Naive thymus-derived CD8-positive, alpha-beta T cell (primary cell): Measurements from ENCODE around the gene GSTCD. TPM values are rescaled to one million over a fixed set of nuclear protein-coding genes. Genes with fewer than 3 reads are reported as not detected.
"Not testable (repeated sequence)": the region's sequence is repeated elsewhere in the genome, so short reads cannot be mapped to it uniquely, and the experiment has no call there.

Source experiments
- ATAC-seq, 2 donors: fragments of 150-1000 bp; cut with Tn5 transposase in 1 of 2; sonication (Bioruptor Pico), chemical (Tn5 transposase) in 1 of 2; 1 replicate in 1 of 2; 2 replicates in 1 of 2; pipeline ENCODE4 v1.10.0; 2021; ENCODE audit warnings: mild to moderate bottlenecking in 2 of 2, moderate library complexity in 2 of 2
- POLR2A ChIA-PET: fragments of 350-600 bp; sonication (Branson Sonifier 250); formaldehyde crosslinking; loops from one replicate; lab custom pipeline; 2021; ENCODE audit warnings: antibody characterized with exemption; lab: Charles Lee
- DNase-seq, 10 donors: peaks; one replicate each; pipeline versions ENCODE4 v3.0.0 to v3.0.0-alpha.2; 2020 to 2022
- H3K27ac Mint-ChIP-seq, 10 donors: one replicate each; pipeline ENCODE4 v1.8.0; 2020 to 2022; ENCODE audit warnings: mild to moderate bottlenecking in 10 of 10, mixed read lengths in 10 of 10, moderate library complexity in 4 of 10, inconsistent platforms in 1 of 10
- H3K27me3 Mint-ChIP-seq, 5 donors: one replicate each; pipeline ENCODE4 v1.8.0; 2021 to 2022; ENCODE audit warnings: mixed read lengths in 5 of 5
- H3K36me3 Mint-ChIP-seq, 3 donors: one replicate each; pipeline ENCODE4 v1.8.0; 2020 to 2022; ENCODE audit warnings: mixed read lengths in 3 of 3, mild to moderate bottlenecking in 2 of 3, inconsistent platforms in 1 of 3
- H3K4me1 Mint-ChIP-seq, 4 donors: one replicate each; pipeline ENCODE4 v1.8.0; 2021 to 2022; ENCODE audit warnings: mixed read lengths in 4 of 4
- H3K4me3 Mint-ChIP-seq, 10 donors: one replicate each; pipeline ENCODE4 v1.8.0; 2020 to 2022; ENCODE audit warnings: mild to moderate bottlenecking in 10 of 10, mixed read lengths in 10 of 10, moderate library complexity in 6 of 10, inconsistent platforms in 1 of 10
- H3K9me3 Mint-ChIP-seq, 9 donors: one replicate each; pipeline ENCODE4 v1.8.0; 2020 to 2022; ENCODE audit warnings: mixed read lengths in 9 of 9, mild to moderate bottlenecking in 3 of 9, inconsistent platforms in 1 of 9, moderate library complexity in 1 of 9
- polyA plus RNA-seq, 3 donors: library from polyadenylated mRNA; unstranded; fragments of 300-500 nt; fragmentation: Illumina TruSeq; gene quantifications; one replicate each; pipeline ENCODE4 v1.2.3, GENCODE V29; 2021
- total RNA-seq, 8 experiments: library from RNA in 2 of 8; stranded (reverse) in 2 of 8; gene quantifications; one replicate each; pipeline ENCODE4 v1.2.3 and lab custom pipeline; 2021 to 2026

Gene GSTCD
- total and polyA plus RNA-seq, 5 experiments from 2014 or later: 2.1 to 7.1 (median 4.3) TPM

- H3K27me3 Mint-ChIP-seq, POLR2A ChIA-PET, H3K4me1 Mint-ChIP-seq, ATAC-seq, H3K27ac Mint-ChIP-seq, DNase-seq, H3K4me3 Mint-ChIP-seq: not testable (repeated sequence)
- H3K36me3 Mint-ChIP-seq: peaks cover 29 to 51% (median 51%) of the 10 kb centered on the region in 3 donors
- peaks cover 0 to 31% (median 20%) of the 10 kb centered on the region in 9 donors for H3K9me3 Mint-ChIP-seq
Observed at GRCh38 chr4:105729895-105730294, 21.3 kb downstream of the GSTCD start.

- DNase-seq, POLR2A ChIA-PET, H3K4me1 Mint-ChIP-seq, H3K4me3 Mint-ChIP-seq, H3K27ac Mint-ChIP-seq, H3K27me3 Mint-ChIP-seq, ATAC-seq: not testable (repeated sequence)
- Mint-ChIP-seq H3K36me3 (peaks cover 45 to 80% (median 75%) of the 10 kb centered on the region in 3 donors), H3K9me3 (peaks cover 9 to 58% (median 44%) of the 10 kb centered on the region in 9 donors)
Observed at GRCh38 chr4:105735217-105735616, 26.6 kb downstream of the GSTCD start.

GRCh38 chr4:105741548-105741947, 33.0 kb downstream of the GSTCD start:
- no peak overlapping the region for H3K27ac Mint-ChIP-seq
- H3K36me3 Mint-ChIP-seq: peaks cover 26 to 56% (median 36%) of the 10 kb centered on the region in 3 donors
- POLR2A ChIA-PET: no interaction called here
- H3K9me3 Mint-ChIP-seq: peaks cover 5 to 24% (median 20%) of the 10 kb centered on the region in 9 donors
- H3K4me1 Mint-ChIP-seq: no peaks in the 10 kb centered on the region
- DNase-seq (no peak), ATAC-seq (no peak)
- H3K4me3 Mint-ChIP-seq: no peak overlapping the region
- H3K27me3 Mint-ChIP-seq: no peaks in the 10 kb centered on the region

GRCh38 chr4:105748222-105748621, 39.6 kb downstream of the GSTCD start:
- Mint-ChIP-seq H3K36me3 (peaks cover 0 to 17% (median 7%) of the 10 kb centered on the region in 3 donors), H3K9me3 (peaks cover 0 to 3% (median 0%) of the 10 kb centered on the region in 9 donors), H3K4me1 (no peaks in the 10 kb centered on the region), H3K27me3 (no peaks in the 10 kb centered on the region), H3K27ac (no peak overlapping the region), H3K4me3 (no peak overlapping the region)
- DNase-seq (no peak), ATAC-seq (no peak)
- POLR2A ChIA-PET: no interaction called here

GRCh38 chr4:105751718-105752299, 43.2 kb downstream of the GSTCD start:
- Mint-ChIP-seq H3K27me3 (no peaks in the 10 kb centered on the region), H3K9me3 (peaks cover 0 to 3% (median 0%) of the 10 kb centered on the region in 9 donors), H3K36me3 (peaks cover 0 to 7% (median 7%) of the 10 kb centered on the region in 3 donors), H3K4me1 (no peaks in the 10 kb centered on the region), H3K27ac (no peak overlapping the region), H3K4me3 (no peak overlapping the region)
- POLR2A ChIA-PET: no interaction called here
- ATAC-seq: no peak
- DNase-seq: no peak

- Mint-ChIP-seq H3K9me3 (peaks cover 0 to 3% (median 0%) of the 10 kb centered on the region in 9 donors), H3K27ac (no peak overlapping the region), H3K36me3 (peaks cover 0 to 7% (median 2%) of the 10 kb centered on the region in 3 donors), H3K4me3 (no peak overlapping the region), H3K4me1 (no peaks in the 10 kb centered on the region), H3K27me3 (no peaks in the 10 kb centered on the region)
- ATAC-seq (no peak), DNase-seq (no peak)
- POLR2A ChIA-PET: no interaction called here
Observed at GRCh38 chr4:105753361-105753760, 44.8 kb downstream of the GSTCD start.

GRCh38 chr4:105755375-105755774, 46.8 kb downstream of the GSTCD start:
- no peak for DNase-seq
- no peak overlapping the region for H3K4me3 Mint-ChIP-seq
- no peaks in the 10 kb centered on the region for H3K27me3 Mint-ChIP-seq
- ATAC-seq: no peak
- no peaks in the 10 kb centered on the region for H3K4me1 Mint-ChIP-seq
- H3K27ac Mint-ChIP-seq: no peak overlapping the region
- POLR2A ChIA-PET: no interaction called here
- H3K9me3 Mint-ChIP-seq: no peaks in the 10 kb centered on the region
- no peaks in the 10 kb centered on the region for H3K36me3 Mint-ChIP-seq

- H3K27ac Mint-ChIP-seq: no peak overlapping the region
- no peak overlapping the region for H3K4me3 Mint-ChIP-seq
- no peaks in the 10 kb centered on the region for H3K4me1 Mint-ChIP-seq
- H3K27me3 Mint-ChIP-seq: no peaks in the 10 kb centered on the region
- DNase-seq (no peak), ATAC-seq (no peak)
- POLR2A ChIA-PET: no interaction called here
- no peaks in the 10 kb centered on the region for H3K9me3 Mint-ChIP-seq
- H3K36me3 Mint-ChIP-seq: no peaks in the 10 kb centered on the region
Observed at GRCh38 chr4:105758958-105759357, 50.4 kb downstream of the GSTCD start.

- no peak overlapping the region for H3K4me3 Mint-ChIP-seq
- no peak overlapping the region for H3K27ac Mint-ChIP-seq
- peaks cover 3 to 15% (median 4%) of the 10 kb centered on the region in 3 donors for H3K36me3 Mint-ChIP-seq
- no peaks in the 10 kb centered on the region for H3K27me3 Mint-ChIP-seq
- POLR2A ChIA-PET: no interaction called here
- ATAC-seq (no peak), DNase-seq (no peak)
- no peaks in the 10 kb centered on the region for H3K4me1 Mint-ChIP-seq
- peaks cover 0 to 10% (median 2%) of the 10 kb centered on the region in 9 donors for H3K9me3 Mint-ChIP-seq
Observed at GRCh38 chr4:105765690-105766407, 57.3 kb downstream of the GSTCD start.

GRCh38 chr4:105767579-105767978, 59.0 kb downstream of the GSTCD start:
- DNase-seq (no peak), ATAC-seq (no peak)
- Mint-ChIP-seq H3K27me3 (no peaks in the 10 kb centered on the region), H3K9me3 (peaks cover 0 to 27% (median 12%) of the 10 kb centered on the region in 9 donors), H3K4me1 (no peaks in the 10 kb centered on the region), H3K36me3 (peaks cover 3 to 29% (median 12%) of the 10 kb centered on the region in 3 donors), H3K4me3 (no peak overlapping the region), H3K27ac (no peak overlapping the region)
- POLR2A ChIA-PET: no interaction called here

GRCh38 chr4:105770524-105770923, 61.9 kb downstream of the GSTCD start:
- Mint-ChIP-seq H3K9me3 (peaks cover 0 to 53% (median 26%) of the 10 kb centered on the region in 9 donors), H3K36me3 (peaks cover 11 to 50% (median 37%) of the 10 kb centered on the region in 3 donors)
- H3K27ac Mint-ChIP-seq, H3K27me3 Mint-ChIP-seq, H3K4me3 Mint-ChIP-seq, POLR2A ChIA-PET, DNase-seq, ATAC-seq, H3K4me1 Mint-ChIP-seq: not testable (repeated sequence)

GRCh38 chr4:105772065-105772464, 63.5 kb downstream of the GSTCD start:
- DNase-seq, H3K27ac Mint-ChIP-seq, H3K4me3 Mint-ChIP-seq, H3K27me3 Mint-ChIP-seq, ATAC-seq, POLR2A ChIA-PET, H3K4me1 Mint-ChIP-seq: not testable (repeated sequence)
- H3K9me3 Mint-ChIP-seq: peaks cover 0 to 53% (median 26%) of the 10 kb centered on the region in 9 donors
- peaks cover 14 to 57% (median 38%) of the 10 kb centered on the region in 3 donors for H3K36me3 Mint-ChIP-seq

- POLR2A ChIA-PET, ATAC-seq, DNase-seq, H3K4me1 Mint-ChIP-seq, H3K4me3 Mint-ChIP-seq, H3K27ac Mint-ChIP-seq, H3K27me3 Mint-ChIP-seq: not testable (repeated sequence)
- H3K9me3 Mint-ChIP-seq: peaks cover 0 to 43% (median 21%) of the 10 kb centered on the region in 9 donors
- H3K36me3 Mint-ChIP-seq: peaks cover 14 to 49% (median 33%) of the 10 kb centered on the region in 3 donors
Observed at GRCh38 chr4:105775760-105776415, 67.3 kb downstream of the GSTCD start.
